Measurements from ENCODE around the gene RAMAC.

DNA sequence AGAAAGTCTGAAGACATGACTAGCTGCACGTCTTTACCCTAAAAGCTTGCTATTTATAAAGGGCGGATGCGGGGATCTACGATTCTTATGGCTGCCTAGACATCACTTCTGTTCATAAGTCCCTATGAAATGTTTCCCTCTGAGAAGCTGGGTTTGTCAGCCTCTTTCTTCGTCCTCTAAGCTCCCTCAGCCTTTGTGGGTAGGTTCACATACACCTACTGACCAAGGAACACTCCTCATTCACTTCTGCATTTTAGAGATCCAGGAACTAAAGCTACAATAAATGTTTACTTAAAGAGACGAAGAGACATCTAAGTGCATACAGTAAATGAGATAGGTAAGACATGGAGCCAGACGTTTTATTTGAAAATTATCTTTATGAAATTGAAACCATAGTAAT lies 16.7 kb upstream of the RAMAC start:
- TF ChIP-seq, protein P1, sequence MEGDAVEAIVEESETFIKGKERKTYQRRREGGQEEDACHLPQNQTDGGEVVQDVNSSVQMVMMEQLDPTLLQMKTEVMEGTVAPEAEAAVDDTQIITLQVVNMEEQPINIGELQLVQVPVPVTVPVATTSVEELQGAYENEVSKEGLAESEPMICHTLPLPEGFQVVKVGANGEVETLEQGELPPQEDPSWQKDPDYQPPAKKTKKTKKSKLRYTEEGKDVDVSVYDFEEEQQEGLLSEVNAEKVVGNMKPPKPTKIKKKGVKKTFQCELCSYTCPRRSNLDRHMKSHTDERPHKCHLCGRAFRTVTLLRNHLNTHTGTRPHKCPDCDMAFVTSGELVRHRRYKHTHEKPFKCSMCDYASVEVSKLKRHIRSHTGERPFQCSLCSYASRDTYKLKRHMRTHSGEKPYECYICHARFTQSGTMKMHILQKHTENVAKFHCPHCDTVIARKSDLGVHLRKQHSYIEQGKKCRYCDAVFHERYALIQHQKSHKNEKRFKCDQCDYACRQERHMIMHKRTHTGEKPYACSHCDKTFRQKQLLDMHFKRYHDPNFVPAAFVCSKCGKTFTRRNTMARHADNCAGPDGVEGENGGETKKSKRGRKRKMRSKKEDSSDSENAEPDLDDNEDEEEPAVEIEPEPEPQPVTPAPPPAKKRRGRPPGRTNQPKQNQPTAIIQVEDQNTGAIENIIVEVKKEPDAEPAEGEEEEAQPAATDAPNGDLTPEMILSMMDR (conservative IDR thresholded peaks at IDR 0.05), result no peak
- TF ChIP-seq EZH2 (IDR thresholded peaks at IDR 0.05; ENCODE audit: low read depth), result no peak
